GM18498 (cell line): ENCODE measurements around the gene GGN.
"Not testable (repeated sequence)": the region's sequence is repeated elsewhere in the genome, so short reads cannot be mapped to it uniquely, and the experiment has no call there.

Experiments used
- ATAC-seq: cut with Tn5 transposase; IDR thresholded peaks from one replicate; pipeline ENCODE4 v1.9.1; 2021; ENCODE audit warnings: mild to moderate bottlenecking, moderate library complexity; ENCODE audit not compliant: unreplicated experiment

GGN gene

GRCh38 chr19:38362946-38363688 lies 24.7 kb downstream of the GGN start:
- not testable (repeated sequence) for ATAC-seq

GRCh38 chr19:38362076-38362945 lies 25.5 kb downstream of the GGN start:
- no peak for ATAC-seq

- no peak for ATAC-seq
These were observed 26.2 kb downstream of the GGN start for GRCh38 chr19:38361633-38362075.

GRCh38 chr19:38360839-38361631 lies 26.8 kb downstream of the GGN start:
- ATAC-seq: no peak

- ATAC-seq: no peak
These were observed 27.5 kb downstream of the GGN start for GRCh38 chr19:38360351-38360750.

GRCh38 chr19:38359242-38360021 lies 28.4 kb downstream of the GGN start:
- no peak for ATAC-seq

GRCh38 chr19:38358071-38358470 lies 29.8 kb downstream of the GGN start:
- no peak for ATAC-seq

GRCh38 chr19:38355728-38356725 lies 31.8 kb downstream of the GGN start:
- ATAC-seq: no peak

- ATAC-seq: no peak
These were observed 35.2 kb downstream of the GGN start for GRCh38 chr19:38352611-38353010.

GRCh38 chr19:38351865-38352395 lies 35.9 kb downstream of the GGN start:
- ATAC-seq: no peak

GRCh38 chr19:38350883-38351282 lies 37.0 kb downstream of the GGN start:
- ATAC-seq: no peak

- ATAC-seq: no peak
These were observed 41.0 kb downstream of the GGN start for GRCh38 chr19:38346837-38347236.

- no peak for ATAC-seq
These were observed 46.9 kb downstream of the GGN start for GRCh38 chr19:38340927-38341326.

GRCh38 chr19:38339011-38339410 lies 48.8 kb downstream of the GGN start:
- ATAC-seq: not testable (repeated sequence)

- no peak for ATAC-seq
These were observed 50.5 kb downstream of the GGN start for GRCh38 chr19:38337360-38337653.

- peak; percentile 58 for ATAC-seq
These were observed 51.0 kb downstream of the GGN start for GRCh38 chr19:38336638-38337359.

GRCh38 chr19:38335949-38336637 lies 51.7 kb downstream of the GGN start:
- peak; percentile 70 for ATAC-seq
